Colon (tissue), 2 donors: ENCODE data around the gene SYNM.

Experiments used
- FAIRE-seq: peaks from 2 replicates; lab custom pipeline; 2012; peaks lifted over from hg19 to GRCh38; lab: Jason Lieb, UNC
- donor health status: control.
- donor health status: control.

SYNM gene

GRCh38 chr15:99084965-99085364 is 19.9 kb upstream of the SYNM start:
- FAIRE-seq = no peak

- no peak for FAIRE-seq
These were observed 19.2 kb upstream of the SYNM start for GRCh38 chr15:99085413-99086326.

- FAIRE-seq = no peak
These were observed 18.6 kb upstream of the SYNM start for GRCh38 chr15:99086327-99086667.

- no peak for FAIRE-seq
These were observed 17.4 kb upstream of the SYNM start for GRCh38 chr15:99087405-99087943.

GRCh38 chr15:99090011-99090699 is 14.7 kb upstream of the SYNM start:
- no peak for FAIRE-seq

GRCh38 chr15:99090938-99091337 is 13.9 kb upstream of the SYNM start:
- FAIRE-seq = no peak

GRCh38 chr15:99092554-99093172 is 12.2 kb upstream of the SYNM start:
- no peak for FAIRE-seq

GRCh38 chr15:99095626-99096025 is 9.3 kb upstream of the SYNM start:
- no peak for FAIRE-seq

- no peak for FAIRE-seq
These were observed 8.5 kb upstream of the SYNM start for GRCh38 chr15:99096173-99096893.

GRCh38 chr15:99096894-99097426 is 7.9 kb upstream of the SYNM start:
- FAIRE-seq = no peak

- FAIRE-seq = no peak
These were observed 7.2 kb upstream of the SYNM start for GRCh38 chr15:99097441-99098410.

- FAIRE-seq = no peak
These were observed 6.5 kb upstream of the SYNM start for GRCh38 chr15:99098426-99098825.

- no peak for FAIRE-seq
These were observed 5.9 kb upstream of the SYNM start for GRCh38 chr15:99098991-99099390.

- FAIRE-seq = no peak
These were observed 5.2 kb upstream of the SYNM start for GRCh38 chr15:99099661-99100060.

GRCh38 chr15:99100245-99101173 is 4.4 kb upstream of the SYNM start:
- no peak for FAIRE-seq

- FAIRE-seq = no peak
These were observed 3.4 kb upstream of the SYNM start for GRCh38 chr15:99101501-99101900.

GRCh38 chr15:99102332-99103235 is 2.3 kb upstream of the SYNM start:
- no peak for FAIRE-seq

GRCh38 chr15:99103279-99103678 is 1.6 kb upstream of the SYNM start:
- FAIRE-seq = no peak
